Hepatocyte (in vitro differentiated cells): ENCODE measurements around the gene MICU1.

ENCODE experiments used
- CTCF ChIP-seq: fragments of 200-600 bp; sonication (generic); IDR thresholded peaks from 2 replicates; pipeline ENCODE4 v1.5.1; 2016; ENCODE audit warnings: antibody characterized with exemption, mild to moderate bottlenecking; ENCODE audit not compliant: poor library complexity
- EZH2 ChIP-seq: fragments of 200-600 bp; sonication (generic); IDR thresholded peaks from 2 replicates; pipeline ENCODE4 v1.6.1; 2016; ENCODE audit warnings: antibody characterized with exemption, mild to moderate bottlenecking, borderline replicate concordance
- EZH2phosphoT487 ChIP-seq: fragments of 200-600 bp; sonication (generic); IDR thresholded peaks from one replicate; pipeline ENCODE4 v1.6.1; 2018; ENCODE audit warnings: antibody characterized with exemption, mild to moderate bottlenecking, low read depth, moderate library complexity; ENCODE audit not compliant: unreplicated experiment, severe bottlenecking

DNA sequence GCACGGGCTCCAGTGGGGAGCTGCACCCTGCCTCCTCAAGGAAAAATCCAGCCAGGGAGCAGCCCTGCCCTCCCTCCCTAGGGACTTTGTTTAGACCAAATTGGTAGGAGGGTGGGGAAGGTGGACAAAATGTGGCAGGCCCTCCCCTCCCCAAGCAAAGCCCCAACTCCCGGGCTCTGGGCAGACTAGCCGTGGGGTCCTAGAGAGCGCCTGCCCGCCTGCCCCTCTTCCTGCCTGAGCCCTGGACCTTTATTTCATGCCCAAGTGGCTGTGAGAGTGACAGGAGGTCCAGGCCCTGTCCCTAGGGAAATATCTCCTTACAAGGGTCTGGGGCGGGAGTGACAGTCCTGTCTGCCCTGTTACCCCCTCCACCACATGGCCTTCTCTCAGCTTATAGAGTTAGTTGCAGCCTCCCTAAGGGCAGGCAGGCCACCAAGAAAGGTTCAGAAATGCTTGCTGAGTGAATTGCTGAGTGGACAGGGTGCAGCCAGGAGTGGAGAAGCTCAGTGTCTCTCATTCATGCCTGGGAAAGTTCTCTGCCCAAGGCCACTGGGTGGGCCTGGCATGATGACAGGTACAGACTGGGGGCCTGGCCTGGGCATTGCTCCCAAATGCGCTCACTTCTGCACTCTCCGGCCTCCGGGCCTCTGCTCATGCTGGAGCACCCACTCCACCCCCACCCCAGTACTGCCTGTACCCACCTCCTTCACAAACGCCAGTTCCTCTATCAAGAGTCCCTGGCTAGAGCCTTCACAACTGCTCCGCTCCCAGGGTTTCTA, 296.4 kb downstream of the MICU1 start:
- TF ChIP-seq CTCF: no peak
- TF ChIP-seq EZH2: no peak
- no peak for TF ChIP-seq EZH2phosphoT487
